HepG2 (cell line): ENCODE data around the gene TOP2B. TPM values are rescaled to one million over a fixed set of nuclear protein-coding genes. Genes with fewer than 3 reads are reported as not detected.

ENCODE experiments used
- ESRRA ChIP-seq: sonication (generic); formaldehyde crosslinking; IDR thresholded peaks from 2 replicates; pipeline ENCODE4 v1.5.1; 2020; ENCODE audit warnings: mild to moderate bottlenecking, low read depth, missing genetic modification reagents
- HOXA5 ChIP-seq: sonication (generic); formaldehyde crosslinking; IDR thresholded peaks from 2 replicates; pipeline ENCODE4 v1.4.0; 2020; ENCODE audit warnings: missing genetic modification reagents
- KLF15 ChIP-seq: sonication (generic); formaldehyde crosslinking; IDR thresholded peaks from 2 replicates; pipeline ENCODE4 v1.8.1; 2023; ENCODE audit warnings: borderline replicate concordance, mild to moderate bottlenecking, inconsistent platforms, missing genetic modification reagents, mixed read lengths
- PAX8 ChIP-seq: sonication (generic); formaldehyde crosslinking; IDR thresholded peaks from 2 replicates; pipeline ENCODE4 v1.8.0; 2022; ENCODE audit warnings: mild to moderate bottlenecking, missing genetic modification reagents, borderline replicate concordance
- PCBP2 ChIP-seq: fragments of 200-400 bp; formaldehyde crosslinking; optimal IDR thresholded peaks from 2 replicates; pipeline ENCODE3; 2018; ENCODE audit warnings: low read length, low read depth; ENCODE audit not compliant: poor library complexity, severe bottlenecking
- PHB2 ChIP-seq: fragments of 450-650 bp; IDR thresholded peaks from 2 replicates; pipeline ENCODE4 v1.6.1; 2018; ENCODE audit not compliant: partially characterized antibody
- PRMT3 ChIP-seq: sonication (generic); formaldehyde crosslinking; IDR thresholded peaks from 2 replicates; pipeline ENCODE4 v1.8.1; 2022; ENCODE audit warnings: low read depth, mild to moderate bottlenecking, moderate library complexity, missing genetic modification reagents, borderline replicate concordance
- ZBTB1 ChIP-seq: sonication (generic); formaldehyde crosslinking; IDR thresholded peaks from 2 replicates; pipeline ENCODE4 v1.4.0; 2020; ENCODE audit warnings: missing genetic modification reagents, borderline replicate concordance
- ZNF180 ChIP-seq: sonication (generic); formaldehyde crosslinking; IDR thresholded peaks from 2 replicates; pipeline ENCODE4 v1.4.0; 2020; ENCODE audit warnings: low read depth, missing genetic modification reagents, borderline replicate concordance
- ZNF460 ChIP-seq: sonication (generic); formaldehyde crosslinking; IDR thresholded peaks from 2 replicates; pipeline ENCODE4 v1.5.1; 2020; ENCODE audit warnings: missing genetic modification reagents, mild to moderate bottlenecking, borderline replicate concordance
- ZNF605 ChIP-seq: sonication (generic); formaldehyde crosslinking; IDR thresholded peaks from 2 replicates; pipeline ENCODE4 v1.8.0; 2022; ENCODE audit warnings: mild to moderate bottlenecking, missing genetic modification reagents
- ZNF615 ChIP-seq: sonication (generic); formaldehyde crosslinking; IDR thresholded peaks from 2 replicates; pipeline ENCODE4 v1.5.0; 2020; ENCODE audit warnings: mild to moderate bottlenecking, missing genetic modification reagents, borderline replicate concordance
- polyA plus RNA-seq, 8 experiments: library from polyadenylated mRNA; depleted of rRNA in 3 of 8; stranded (reverse) in 7 of 8; unstranded in 1 of 8; fragments of >200 nt; fragmentation: Illumina TruSeq in 4 of 8; extraction: Trizol in 4 of 8; gene quantifications; 2 replicates each; pipeline versions ENCODE4 v1.2.1 to v1.2.3, GENCODE V29; 2011 to 2016; ENCODE audit warnings: low read depth in 4 of 8, missing spikeins in 1 of 8, mixed read lengths in 1 of 8; ENCODE audit not compliant: insufficient read depth in 1 of 8
- total RNA-seq, 5 experiments: library from RNA; depleted of rRNA; stranded (reverse); fragments of >200 nt; fragmentation: Illumina TruSeq; extraction: Trizol; gene quantifications; 2 replicates each; pipeline ENCODE4 v1.2.3, GENCODE V29; 2016; ENCODE audit warnings: low read depth in 1 of 5
- TF ChIP-seq, protein P1 (sequence below): sonication (generic); formaldehyde crosslinking; IDR thresholded peaks from 2 replicates; pipeline ENCODE4 v1.4.0; 2020; ENCODE audit warnings: missing genetic modification reagents
- TF ChIP-seq, protein P2 (sequence below): sonication (generic); formaldehyde crosslinking; IDR thresholded peaks from 2 replicates; pipeline ENCODE4 v1.4.0; 2020; ENCODE audit warnings: missing genetic modification reagents
- TF ChIP-seq, protein P3 (sequence below): sonication (generic); formaldehyde crosslinking; IDR thresholded peaks from 2 replicates; pipeline ENCODE4 v1.4.0; 2020; ENCODE audit warnings: missing genetic modification reagents; ENCODE audit errors: not compliant biosample characterization
- TF ChIP-seq, protein P4 (sequence below): sonication (generic); formaldehyde crosslinking; IDR thresholded peaks from 2 replicates; pipeline ENCODE4 v1.8.1; 2023; ENCODE audit warnings: mild to moderate bottlenecking, inconsistent platforms, moderate library complexity, missing genetic modification reagents, borderline replicate concordance
- TF ChIP-seq, protein P5 (sequence below): sonication (generic); formaldehyde crosslinking; IDR thresholded peaks from 2 replicates; pipeline ENCODE4 v1.4.0; 2020; ENCODE audit warnings: mild to moderate bottlenecking, missing genetic modification reagents

Gene TOP2B
- total and polyA plus RNA-seq, 2 of the 13 experiments (the other 11 are each of a cell fraction or from before 2014, with no cell fraction given), result 27.6 to 88.1 TPM

DNA sequence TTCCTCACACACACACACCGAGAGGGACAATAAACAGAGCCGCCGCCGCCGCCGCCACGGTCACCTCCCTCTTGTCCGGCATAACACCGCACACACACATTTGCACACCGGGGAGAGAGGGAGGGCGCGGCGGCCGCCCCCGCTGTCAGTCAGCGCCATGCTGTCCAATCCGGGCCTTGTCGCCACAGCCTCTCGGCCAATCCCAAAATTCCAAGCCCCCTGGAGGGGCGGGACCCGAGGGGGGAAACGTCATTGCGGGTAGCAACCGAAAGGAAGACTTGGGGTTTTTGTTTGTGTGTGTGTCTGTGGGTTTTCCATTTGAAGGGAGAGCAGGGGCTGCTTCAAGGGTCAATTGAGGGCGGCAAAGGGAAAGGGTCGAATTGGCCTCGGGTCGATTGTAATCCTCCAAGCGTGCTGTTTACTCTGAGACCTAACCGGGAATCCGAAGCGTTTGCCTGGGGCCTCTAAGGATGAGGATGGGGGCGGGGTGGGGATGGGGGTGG is at the start of gene TOP2B (continued):
- TF ChIP-seq ZNF615 (CRISPR knock-in tag) (no peak), ZNF605 (no peak), ZNF180 (CRISPR knock-in tag) (no peak), ESRRA (no peak), HOXA5 (CRISPR knock-in tag) (no peak), PHB2 (no peak), PCBP2 (no peak), ZBTB1 (CRISPR knock-in tag) (no peak), PAX8 (CRISPR knock-in tag) (no peak), ZNF460 (CRISPR knock-in tag) (no peak), PRMT3 (CRISPR knock-in tag) (no peak), KLF15 (CRISPR knock-in tag) (0 out of 2 replicates have a peak, but pooled peaks have one; percentile 50)
- TF ChIP-seq, protein P1, sequence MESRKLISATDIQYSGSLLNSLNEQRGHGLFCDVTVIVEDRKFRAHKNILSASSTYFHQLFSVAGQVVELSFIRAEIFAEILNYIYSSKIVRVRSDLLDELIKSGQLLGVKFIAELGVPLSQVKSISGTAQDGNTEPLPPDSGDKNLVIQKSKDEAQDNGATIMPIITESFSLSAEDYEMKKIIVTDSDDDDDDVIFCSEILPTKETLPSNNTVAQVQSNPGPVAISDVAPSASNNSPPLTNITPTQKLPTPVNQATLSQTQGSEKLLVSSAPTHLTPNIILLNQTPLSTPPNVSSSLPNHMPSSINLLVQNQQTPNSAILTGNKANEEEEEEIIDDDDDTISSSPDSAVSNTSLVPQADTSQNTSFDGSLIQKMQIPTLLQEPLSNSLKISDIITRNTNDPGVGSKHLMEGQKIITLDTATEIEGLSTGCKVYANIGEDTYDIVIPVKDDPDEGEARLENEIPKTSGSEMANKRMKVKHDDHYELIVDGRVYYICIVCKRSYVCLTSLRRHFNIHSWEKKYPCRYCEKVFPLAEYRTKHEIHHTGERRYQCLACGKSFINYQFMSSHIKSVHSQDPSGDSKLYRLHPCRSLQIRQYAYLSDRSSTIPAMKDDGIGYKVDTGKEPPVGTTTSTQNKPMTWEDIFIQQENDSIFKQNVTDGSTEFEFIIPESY, result no peak
- TF ChIP-seq, protein P2, sequence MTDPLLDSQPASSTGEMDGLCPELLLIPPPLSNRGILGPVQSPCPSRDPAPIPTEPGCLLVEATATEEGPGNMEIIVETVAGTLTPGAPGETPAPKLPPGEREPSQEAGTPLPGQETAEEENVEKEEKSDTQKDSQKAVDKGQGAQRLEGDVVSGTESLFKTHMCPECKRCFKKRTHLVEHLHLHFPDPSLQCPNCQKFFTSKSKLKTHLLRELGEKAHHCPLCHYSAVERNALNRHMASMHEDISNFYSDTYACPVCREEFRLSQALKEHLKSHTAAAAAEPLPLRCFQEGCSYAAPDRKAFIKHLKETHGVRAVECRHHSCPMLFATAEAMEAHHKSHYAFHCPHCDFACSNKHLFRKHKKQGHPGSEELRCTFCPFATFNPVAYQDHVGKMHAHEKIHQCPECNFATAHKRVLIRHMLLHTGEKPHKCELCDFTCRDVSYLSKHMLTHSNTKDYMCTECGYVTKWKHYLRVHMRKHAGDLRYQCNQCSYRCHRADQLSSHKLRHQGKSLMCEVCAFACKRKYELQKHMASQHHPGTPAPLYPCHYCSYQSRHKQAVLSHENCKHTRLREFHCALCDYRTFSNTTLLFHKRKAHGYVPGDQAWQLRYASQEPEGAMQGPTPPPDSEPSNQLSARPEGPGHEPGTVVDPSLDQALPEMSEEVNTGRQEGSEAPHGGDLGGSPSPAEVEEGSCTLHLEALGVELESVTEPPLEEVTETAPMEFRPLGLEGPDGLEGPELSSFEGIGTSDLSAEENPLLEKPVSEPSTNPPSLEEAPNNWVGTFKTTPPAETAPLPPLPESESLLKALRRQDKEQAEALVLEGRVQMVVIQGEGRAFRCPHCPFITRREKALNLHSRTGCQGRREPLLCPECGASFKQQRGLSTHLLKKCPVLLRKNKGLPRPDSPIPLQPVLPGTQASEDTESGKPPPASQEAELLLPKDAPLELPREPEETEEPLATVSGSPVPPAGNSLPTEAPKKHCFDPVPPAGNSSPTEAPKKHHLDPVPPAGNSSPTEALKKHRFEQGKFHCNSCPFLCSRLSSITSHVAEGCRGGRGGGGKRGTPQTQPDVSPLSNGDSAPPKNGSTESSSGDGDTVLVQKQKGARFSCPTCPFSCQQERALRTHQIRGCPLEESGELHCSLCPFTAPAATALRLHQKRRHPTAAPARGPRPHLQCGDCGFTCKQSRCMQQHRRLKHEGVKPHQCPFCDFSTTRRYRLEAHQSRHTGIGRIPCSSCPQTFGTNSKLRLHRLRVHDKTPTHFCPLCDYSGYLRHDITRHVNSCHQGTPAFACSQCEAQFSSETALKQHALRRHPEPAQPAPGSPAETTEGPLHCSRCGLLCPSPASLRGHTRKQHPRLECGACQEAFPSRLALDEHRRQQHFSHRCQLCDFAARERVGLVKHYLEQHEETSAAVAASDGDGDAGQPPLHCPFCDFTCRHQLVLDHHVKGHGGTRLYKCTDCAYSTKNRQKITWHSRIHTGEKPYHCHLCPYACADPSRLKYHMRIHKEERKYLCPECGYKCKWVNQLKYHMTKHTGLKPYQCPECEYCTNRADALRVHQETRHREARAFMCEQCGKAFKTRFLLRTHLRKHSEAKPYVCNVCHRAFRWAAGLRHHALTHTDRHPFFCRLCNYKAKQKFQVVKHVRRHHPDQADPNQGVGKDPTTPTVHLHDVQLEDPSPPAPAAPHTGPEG (CRISPR knock-in tag), result no peak
- TF ChIP-seq, protein P3, sequence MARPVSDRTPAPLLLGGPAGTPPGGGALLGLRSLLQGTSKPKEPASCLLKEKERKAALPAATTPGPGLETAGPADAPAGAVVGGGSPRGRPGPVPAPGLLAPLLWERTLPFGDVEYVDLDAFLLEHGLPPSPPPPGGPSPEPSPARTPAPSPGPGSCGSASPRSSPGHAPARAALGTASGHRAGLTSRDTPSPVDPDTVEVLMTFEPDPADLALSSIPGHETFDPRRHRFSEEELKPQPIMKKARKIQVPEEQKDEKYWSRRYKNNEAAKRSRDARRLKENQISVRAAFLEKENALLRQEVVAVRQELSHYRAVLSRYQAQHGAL (CRISPR knock-in tag), result no peak
- TF ChIP-seq, protein P4, sequence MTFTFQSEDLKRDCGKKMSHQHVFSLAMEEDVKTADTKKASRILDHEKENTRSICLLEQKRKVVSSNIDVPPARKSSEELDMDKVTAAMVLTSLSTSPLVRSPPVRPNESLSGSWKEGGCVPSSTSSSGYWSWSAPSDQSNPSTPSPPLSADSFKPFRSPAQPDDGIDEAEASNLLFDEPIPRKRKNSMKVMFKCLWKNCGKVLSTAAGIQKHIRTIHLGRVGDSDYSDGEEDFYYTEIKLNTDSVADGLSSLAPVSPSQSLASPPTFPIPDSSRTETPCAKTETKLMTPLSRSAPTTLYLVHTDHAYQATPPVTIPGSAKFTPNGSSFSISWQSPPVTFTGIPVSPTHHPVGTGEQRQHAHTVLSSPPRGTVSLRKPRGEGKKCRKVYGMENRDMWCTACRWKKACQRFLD (CRISPR knock-in tag), result no peak
- TF ChIP-seq, protein P5, sequence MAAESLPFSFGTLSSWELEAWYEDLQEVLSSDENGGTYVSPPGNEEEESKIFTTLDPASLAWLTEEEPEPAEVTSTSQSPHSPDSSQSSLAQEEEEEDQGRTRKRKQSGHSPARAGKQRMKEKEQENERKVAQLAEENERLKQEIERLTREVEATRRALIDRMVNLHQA (CRISPR knock-in tag), result no peak
